K562 (cell line): Measurements from ENCODE around the gene FZD4. TPM values are rescaled to one million over a fixed set of nuclear protein-coding genes. Genes with fewer than 3 reads are reported as not detected.

ENCODE experiments used
- BHLHE40 ChIP-seq: IDR thresholded peaks from 2 replicates; pipeline ENCODE4 v1.6.1; 2011; ENCODE audit warnings: low read length, improper control_type of control experiment
- CHD1 ChIP-seq: fragments of 200-600 bp; sonication (generic); IDR thresholded peaks from one replicate; pipeline ENCODE4 v1.6.1; 2012; ENCODE audit warnings: mild to moderate bottlenecking, moderate library complexity, low read length, inconsistent platforms
- CHD4 ChIP-seq: fragments of 200-600 bp; sonication (generic); IDR thresholded peaks from 3 replicates; pipeline ENCODE4 v1.6.1; 2012; ENCODE audit warnings: low read depth, mild to moderate bottlenecking, mixed read lengths, low read length, inconsistent platforms; ENCODE audit not compliant: insufficient read depth, insufficient replicate concordance, poor library complexity, severe bottlenecking
- DPF2 ChIP-seq: fragments of 450-650 bp; IDR thresholded peaks from 2 replicates; pipeline ENCODE4 v1.6.1; 2016
- ELF2 ChIP-seq: fragments of 250-450 bp; sonication (Bioruptor Pico); IDR thresholded peaks from 2 replicates; pipeline ENCODE4 v1.5.0; 2021; ENCODE audit warnings: mild to moderate bottlenecking
- EWSR1 ChIP-seq: fragments of 450-650 bp; IDR thresholded peaks from 2 replicates; pipeline ENCODE4 v1.6.1; 2018; ENCODE audit warnings: borderline replicate concordance, mild to moderate bottlenecking, low read depth, moderate library complexity; ENCODE audit not compliant: partially characterized antibody
- GTF2E2 ChIP-seq: fragments of 200-800 bp; sonication (Bioruptor generic); IDR thresholded peaks from 2 replicates; pipeline ENCODE4 v1.6.1; 2016; ENCODE audit warnings: missing genetic modification characterization, missing compliant biosample characterization
- MAFG ChIP-seq: fragments of 450-650 bp; conservative IDR thresholded peaks from 2 replicates; pipeline ENCODE4 v1.6.1; 2016; ENCODE audit warnings: missing genetic modification characterization, missing compliant biosample characterization
- MBD2 ChIP-seq: sonication (generic); IDR thresholded peaks from 2 replicates; pipeline ENCODE4 v1.6.1; 2016; ENCODE audit warnings: low read depth, borderline replicate concordance
- NCOA1 ChIP-seq: fragments of 450-650 bp; IDR thresholded peaks from 2 replicates; pipeline ENCODE4 v1.6.1; 2016; ENCODE audit warnings: low read depth
- NRF1 ChIP-seq, 2 experiments: fragments of 450-650 bp; IDR thresholded peaks in 1 of 2; conservative IDR thresholded peaks in 1 of 2; 2 replicates each; pipeline ENCODE4 v1.6.1; 2014; ENCODE audit warnings: mild to moderate bottlenecking in 2 of 2
- PCBP1 ChIP-seq: fragments of 200-400 bp; formaldehyde crosslinking; IDR thresholded peaks from 2 replicates; pipeline ENCODE4 v1.6.1; 2018; ENCODE audit warnings: mild to moderate bottlenecking, low read depth, low read length; ENCODE audit not compliant: poor library complexity, severe bottlenecking
- POLR2G ChIP-seq: fragments of 200-400 bp; formaldehyde crosslinking; IDR thresholded peaks from 2 replicates; pipeline ENCODE4 v1.6.1; 2017; ENCODE audit warnings: low read depth, mild to moderate bottlenecking, antibody characterized with exemption, low read length, moderate library complexity
- POLR3A ChIP-seq: IDR thresholded peaks from 2 replicates; pipeline ENCODE4 v1.6.1; 2011; ENCODE audit warnings: borderline replicate concordance, mild to moderate bottlenecking, moderate library complexity; ENCODE audit not compliant: insufficient read length, insufficient read depth; ENCODE audit errors: extremely low read depth
- RAD51 ChIP-seq: fragments of 450-650 bp; IDR thresholded peaks from 2 replicates; pipeline ENCODE4 v1.7.1; 2016; ENCODE audit warnings: low read depth, mild to moderate bottlenecking, borderline replicate concordance
- RBBP5 ChIP-seq: fragments of 200-600 bp; sonication (generic); IDR thresholded peaks from 2 replicates; pipeline ENCODE4 v1.6.1; 2012; ENCODE audit warnings: borderline replicate concordance, mild to moderate bottlenecking, low read length, control low read depth, inconsistent platforms; ENCODE audit not compliant: insufficient read depth, poor library complexity, severe bottlenecking
- SAFB ChIP-seq: fragments of 200-400 bp; formaldehyde crosslinking; IDR thresholded peaks from 2 replicates; pipeline ENCODE4 v1.6.1; 2017; ENCODE audit warnings: low read depth, low read length, borderline replicate concordance
- SMAD4 ChIP-seq: fragments of 250-450 bp; sonication (Bioruptor Pico); conservative IDR thresholded peaks from 2 replicates; pipeline ENCODE4 v1.8.0; 2021; ENCODE audit warnings: inconsistent platforms, mild to moderate bottlenecking, moderate library complexity
- SMC3 ChIP-seq: conservative IDR thresholded peaks from 2 replicates; pipeline ENCODE4 v1.6.1; 2011; ENCODE audit warnings: low read depth, low read length, improper control_type of control experiment; ENCODE audit not compliant: insufficient read depth
- SRSF9 ChIP-seq: fragments of 200-400 bp; formaldehyde crosslinking; IDR thresholded peaks from 2 replicates; pipeline ENCODE4 v1.6.1; 2017; ENCODE audit warnings: low read depth, low read length, borderline replicate concordance
- SUPT5H ChIP-seq: fragments of 450-650 bp; IDR thresholded peaks from 2 replicates; pipeline ENCODE4 v1.6.1; 2016
- TAF1 ChIP-seq: IDR thresholded peaks from 2 replicates; pipeline ENCODE4 v1.6.1; 2011; ENCODE audit warnings: mild to moderate bottlenecking, low read length, moderate library complexity; ENCODE audit not compliant: insufficient read depth, control insufficient read depth, severe bottlenecking; ENCODE audit errors: extremely low read depth
- XRCC3 ChIP-seq: fragments of 450-650 bp; IDR thresholded peaks from 2 replicates; pipeline ENCODE4 v1.6.1; 2017; ENCODE audit warnings: mild to moderate bottlenecking, moderate library complexity
- YY1 ChIP-seq, 3 experiments: IDR thresholded peaks; 2 replicates each; pipeline ENCODE4 v1.6.1; 2011; ENCODE audit warnings: low read length in 2 of 3, mild to moderate bottlenecking in 2 of 3, moderate library complexity in 2 of 3, borderline replicate concordance in 1 of 3, control low read depth in 1 of 3, low read depth in 1 of 3; ENCODE audit not compliant: insufficient read depth in 3 of 3, insufficient replicate concordance in 2 of 3, control insufficient read depth in 1 of 3, insufficient read length in 1 of 3; ENCODE audit errors: extremely low read depth in 1 of 3
- ZNF197 ChIP-seq: fragments of 200-800 bp; sonication (Bioruptor generic); IDR thresholded peaks from 2 replicates; pipeline ENCODE4 v1.6.1; 2016; ENCODE audit warnings: low read depth, missing genetic modification characterization, missing compliant biosample characterization
- polyA plus RNA-seq, 8 experiments: library from polyadenylated mRNA; depleted of rRNA in 4 of 8; stranded (reverse) in 5 of 8; unstranded in 3 of 8; fragments of >200 nt; fragmentation: Nextera tagmentation in 2 of 8; fragmentation: Illumina TruSeq in 1 of 8; extraction: Ambion mirVana in 2 of 8; extraction: Trizol in 1 of 8; gene quantifications; 2 replicates each; pipeline versions ENCODE4 v1.2.1 to v1.2.3, GENCODE V29; 2011 to 2014; ENCODE audit warnings: inconsistent platforms in 1 of 8, missing spikeins in 1 of 8
- total RNA-seq, 7 experiments: library from RNA; depleted of rRNA in 6 of 7; stranded (reverse); fragments of >200 nt in 6 of 7; fragmentation: Illumina TruSeq in 2 of 7; extraction: Trizol in 2 of 7; gene quantifications; 2 replicates each; pipeline versions ENCODE4 v1.2.1 to v1.2.3, GENCODE V29; 2011 to 2021; ENCODE audit warnings: low replicate concordance in 1 of 7
- TF ChIP-seq, protein P1 (sequence below): fragments of 250-450 bp; sonication (Bioruptor Pico); IDR thresholded peaks from 2 replicates; pipeline ENCODE4 v1.8.0; 2021; ENCODE audit warnings: mild to moderate bottlenecking, moderate library complexity
- TF ChIP-seq, protein P2 (sequence below): fragments of 450-650 bp; formaldehyde crosslinking; IDR thresholded peaks from 2 replicates; pipeline ENCODE4 v1.4.0; 2020; ENCODE audit warnings: mild to moderate bottlenecking, mixed read lengths

Gene FZD4
- total and polyA plus RNA-seq, 9 of the 15 experiments (the other 6 are each of a cell fraction or from before 2014, with no cell fraction given): 1.2 to 7.9 (median 5.8) TPM

DNA sequence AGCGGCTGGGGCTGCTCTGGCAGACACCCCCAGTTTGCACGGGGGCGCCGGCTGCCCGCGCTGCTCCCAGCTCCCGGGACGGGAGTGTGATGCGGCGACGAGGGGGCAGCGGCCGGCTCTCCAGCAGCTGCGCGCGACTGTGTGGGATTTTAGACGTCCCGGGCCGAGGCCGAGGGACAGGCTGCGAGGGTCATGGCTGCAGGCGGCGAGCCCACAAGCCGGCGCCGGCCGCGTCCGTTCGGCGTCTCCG lies 159 bp downstream of the FZD4 start (continued):
- TF ChIP-seq, protein P1, sequence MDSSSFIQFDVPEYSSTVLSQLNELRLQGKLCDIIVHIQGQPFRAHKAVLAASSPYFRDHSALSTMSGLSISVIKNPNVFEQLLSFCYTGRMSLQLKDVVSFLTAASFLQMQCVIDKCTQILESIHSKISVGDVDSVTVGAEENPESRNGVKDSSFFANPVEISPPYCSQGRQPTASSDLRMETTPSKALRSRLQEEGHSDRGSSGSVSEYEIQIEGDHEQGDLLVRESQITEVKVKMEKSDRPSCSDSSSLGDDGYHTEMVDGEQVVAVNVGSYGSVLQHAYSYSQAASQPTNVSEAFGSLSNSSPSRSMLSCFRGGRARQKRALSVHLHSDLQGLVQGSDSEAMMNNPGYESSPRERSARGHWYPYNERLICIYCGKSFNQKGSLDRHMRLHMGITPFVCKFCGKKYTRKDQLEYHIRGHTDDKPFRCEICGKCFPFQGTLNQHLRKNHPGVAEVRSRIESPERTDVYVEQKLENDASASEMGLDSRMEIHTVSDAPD (CRISPR knock-in tag): no peak
- TF ChIP-seq POLR2G: peak; percentile 91
- TF ChIP-seq NRF1 (conservative IDR thresholded peaks at IDR 0.05 in 1 of 2, IDR thresholded peaks at IDR 0.05 in 1 of 2): peak; percentile 81 to 85; a peak in 3 of 4 replicates
- peak; percentile 60 for TF ChIP-seq RBBP5
- TF ChIP-seq NCOA1: no peak
- TF ChIP-seq SMAD4 (CRISPR knock-in tag): peak; percentile 44
- peak; percentile 65; the same call in 1 of the 2 replicates for TF ChIP-seq ELF2 (CRISPR knock-in tag)
- TF ChIP-seq GTF2E2 (tag): 0 out of 2 replicates have a peak, but pooled peaks have one; percentile 41
- no peak for TF ChIP-seq ZNF197 (CRISPR knock-in tag)
- no peak for TF ChIP-seq MBD2
- TF ChIP-seq CHD4: no peak
- peak; percentile 6 for TF ChIP-seq CHD1
- TF ChIP-seq BHLHE40: no peak
- TF ChIP-seq DPF2: no peak
- TF ChIP-seq YY1 (IDR thresholded peaks at IDR 0.05; ENCODE audit: borderline replicate concordance in 1 of 3, control insufficient read depth in 1 of 3, extremely low read depth in 1 of 3, insufficient read depth in 3 of 3, insufficient read length in 1 of 3, insufficient replicate concordance in 2 of 3, low read depth in 1 of 3, low read length in 2 of 3): peak in 2 of 3 experiments; percentile 14 to 54
- TF ChIP-seq EWSR1: no peak
- 0 out of 2 replicates have a peak, but pooled peaks have one; percentile 23 for TF ChIP-seq SUPT5H
- TF ChIP-seq POLR3A: no peak
- 0 out of 2 replicates have a peak, but pooled peaks have one; percentile 1 for TF ChIP-seq SAFB
- TF ChIP-seq RAD51: no peak
- TF ChIP-seq, protein P2, sequence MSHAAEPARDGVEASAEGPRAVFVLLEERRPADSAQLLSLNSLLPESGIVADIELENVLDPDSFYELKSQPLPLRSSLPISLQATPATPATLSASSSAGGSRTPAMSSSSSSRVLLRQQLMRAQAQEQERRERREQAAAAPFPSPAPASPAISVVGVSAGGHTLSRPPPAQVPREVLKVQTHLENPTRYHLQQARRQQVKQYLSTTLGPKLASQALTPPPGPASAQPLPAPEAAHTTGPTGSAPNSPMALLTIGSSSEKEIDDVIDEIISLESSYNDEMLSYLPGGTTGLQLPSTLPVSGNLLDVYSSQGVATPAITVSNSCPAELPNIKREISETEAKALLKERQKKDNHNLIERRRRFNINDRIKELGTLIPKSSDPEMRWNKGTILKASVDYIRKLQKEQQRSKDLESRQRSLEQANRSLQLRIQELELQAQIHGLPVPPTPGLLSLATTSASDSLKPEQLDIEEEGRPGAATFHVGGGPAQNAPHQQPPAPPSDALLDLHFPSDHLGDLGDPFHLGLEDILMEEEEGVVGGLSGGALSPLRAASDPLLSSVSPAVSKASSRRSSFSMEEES (CRISPR knock-in tag): no peak
- TF ChIP-seq TAF1: no peak
- TF ChIP-seq PCBP1: peak; percentile 10
- no peak for TF ChIP-seq MAFG (tag)
- no peak for TF ChIP-seq XRCC3
- no peak for TF ChIP-seq SRSF9
- no peak for TF ChIP-seq SMC3
